Lower leg skin (tissue), 3 donors: Measurements from ENCODE around the gene ELFN2.
"Not testable (repeated sequence)": the region's sequence is repeated elsewhere in the genome, so short reads cannot be mapped to it uniquely, and the experiment has no call there.

ENCODE experiments used
- CTCF ChIP-seq, 3 donors: fragments of 450-650 bp; IDR thresholded peaks; one replicate each; pipeline ENCODE4 v1.5.1; 2016; ENCODE audit warnings: antibody characterized with exemption in 3 of 3, mild to moderate bottlenecking in 3 of 3, moderate library complexity in 2 of 3
- POLR2A ChIP-seq, 2 donors: fragments of 450-650 bp; IDR thresholded peaks; one replicate each; pipeline ENCODE4 v1.6.1; 2016 to 2017; ENCODE audit warnings: antibody characterized with exemption in 2 of 2, mild to moderate bottlenecking in 1 of 2, moderate library complexity in 1 of 2

- not testable (repeated sequence) for TF ChIP-seq CTCF, POLR2A (IDR thresholded peaks at IDR 0.05)
Observed at GRCh38 chr22:37399457-37399856, 27.8 kb downstream of the ELFN2 start.
